ENCODE measurements around the gene ZCCHC9.

The ZCCHC9 gene

GRCh38 chr5:81353189-81353588, 51.8 kb downstream of the ZCCHC9 start:
- Mint-ChIP-seq H3K27me3 (ENCODE audit: low read depth, poor library complexity) (no peaks in the 10 kb centered on the region), H3K27ac (no peak overlapping the region), H3K9me3 (no peaks in the 10 kb centered on the region), H3K4me3 (no peak overlapping the region), H3K36me3 (ENCODE audit: low read depth) (no peaks in the 10 kb centered on the region), H3K4me1 (peaks cover 5% of the 10 kb centered on the region)
- no peak for TF ChIP-seq CTCF (IDR thresholded peaks at IDR 0.05)
- DNase-seq = no peak

GRCh38 chr5:81354093-81354492, 52.7 kb downstream of the ZCCHC9 start:
- DNase-seq = no peak
- Mint-ChIP-seq H3K27ac (no peak overlapping the region), H3K4me1 (peaks cover 9% of the 10 kb centered on the region), H3K9me3 (no peaks in the 10 kb centered on the region), H3K36me3 (ENCODE audit: low read depth) (no peaks in the 10 kb centered on the region), H3K4me3 (no peak overlapping the region), H3K27me3 (ENCODE audit: low read depth, poor library complexity) (no peaks in the 10 kb centered on the region)
- TF ChIP-seq CTCF (IDR thresholded peaks at IDR 0.05) = no peak

GRCh38 chr5:81355291-81356251, 54.2 kb downstream of the ZCCHC9 start:
- TF ChIP-seq CTCF (IDR thresholded peaks at IDR 0.05) = no peak
- Mint-ChIP-seq H3K4me1 (peaks cover 11% of the 10 kb centered on the region), H3K27ac (no peak overlapping the region), H3K9me3 (no peaks in the 10 kb centered on the region), H3K36me3 (ENCODE audit: low read depth) (no peaks in the 10 kb centered on the region), H3K27me3 (ENCODE audit: low read depth, poor library complexity) (no peaks in the 10 kb centered on the region), H3K4me3 (no peak overlapping the region)
- DNase-seq = no peak

- DNase-seq = peak; percentile 6
- Mint-ChIP-seq H3K27ac (no peak overlapping the region), H3K27me3 (ENCODE audit: low read depth, poor library complexity) (no peaks in the 10 kb centered on the region), H3K9me3 (no peaks in the 10 kb centered on the region), H3K4me1 (peaks cover 11% of the 10 kb centered on the region), H3K36me3 (ENCODE audit: low read depth) (no peaks in the 10 kb centered on the region), H3K4me3 (no peak overlapping the region)
- no peak for TF ChIP-seq CTCF (IDR thresholded peaks at IDR 0.05)
Observed at GRCh38 chr5:81359108-81359507, 57.7 kb downstream of the ZCCHC9 start.

- H3K27me3 Mint-ChIP-seq (ENCODE audit: low read depth, poor library complexity) = no peaks in the 10 kb centered on the region
- TF ChIP-seq CTCF (IDR thresholded peaks at IDR 0.05) = no peak
- no peak for DNase-seq
- no peak overlapping the region for H3K4me3 Mint-ChIP-seq
- peaks cover 11% of the 10 kb centered on the region for H3K4me1 Mint-ChIP-seq
- H3K9me3 Mint-ChIP-seq = no peaks in the 10 kb centered on the region
- no peak overlapping the region for H3K27ac Mint-ChIP-seq
- no peaks in the 10 kb centered on the region for H3K36me3 Mint-ChIP-seq (ENCODE audit: low read depth)
Observed at GRCh38 chr5:81359881-81360280, 58.5 kb downstream of the ZCCHC9 start.

GRCh38 chr5:81360640-81361039, 59.3 kb downstream of the ZCCHC9 start:
- no peaks in the 10 kb centered on the region for H3K27me3 Mint-ChIP-seq (ENCODE audit: low read depth, poor library complexity)

More at GRCh38 chr5:81360640-81361039, 59.3 kb downstream of the ZCCHC9 start:
- Mint-ChIP-seq H3K4me1 (peaks cover 11% of the 10 kb centered on the region), H3K27ac (no peak overlapping the region), H3K36me3 (ENCODE audit: low read depth) (no peaks in the 10 kb centered on the region), H3K9me3 (no peaks in the 10 kb centered on the region), H3K4me3 (no peak overlapping the region)
- no peak for TF ChIP-seq CTCF (IDR thresholded peaks at IDR 0.05)
- DNase-seq = no peak
